WTC11 (cell line): ENCODE measurements around the gene PRUNE2. TPM values are rescaled to one million over a fixed set of nuclear protein-coding genes. Genes with fewer than 3 reads are reported as not detected.

Experiments used
- ATAC-seq: fragments of 200-7000 bp; cut with Tn5 transposase; 2 replicates; pipeline ENCODE4 v1.10.0; 2021; ENCODE audit warnings: mild to moderate bottlenecking, moderate library complexity
- CTCF ChIA-PET: fragments of 300-600 bp; sonication (Branson Sonifier 250); formaldehyde crosslinking; loops from one replicate; lab custom pipeline; 2021; ENCODE audit warnings: antibody characterized with exemption; lab: Charles Lee
- POLR2A ChIA-PET: fragments of 350-600 bp; sonication (Branson Sonifier 250); formaldehyde crosslinking; loops from one replicate; lab custom pipeline; 2021; ENCODE audit warnings: antibody characterized with exemption; lab: Charles Lee
- DNase-seq: peaks from one replicate; pipeline ENCODE4 v3.0.0; 2021; ENCODE audit warnings: low spot score
- H3K27ac Mint-ChIP-seq: 2 replicates; pipeline ENCODE4 v1.8.0; 2021; ENCODE audit warnings: mixed read lengths
- H3K27me3 Mint-ChIP-seq: 2 replicates; pipeline ENCODE4 v1.8.0; 2021; ENCODE audit warnings: low read depth, mild to moderate bottlenecking, moderate library complexity, mixed read lengths
- H3K36me3 Mint-ChIP-seq: 2 replicates; pipeline ENCODE4 v1.8.0; 2021; ENCODE audit warnings: mixed read lengths
- H3K4me1 Mint-ChIP-seq: 2 replicates; pipeline ENCODE4 v1.8.0; 2022; ENCODE audit warnings: mixed read lengths
- H3K4me3 Mint-ChIP-seq: 2 replicates; pipeline ENCODE4 v1.8.0; 2021; ENCODE audit warnings: mild to moderate bottlenecking, moderate library complexity, mixed read lengths
- H3K9me3 Mint-ChIP-seq: 2 replicates; pipeline ENCODE4 v1.8.0; 2021; ENCODE audit warnings: mixed read lengths
- AFF4 ChIP-seq: sonication (generic); formaldehyde crosslinking; IDR thresholded peaks from 2 replicates; pipeline ENCODE4 v1.8.1; 2023; ENCODE audit warnings: mild to moderate bottlenecking, missing genetic modification reagents, borderline replicate concordance
- ARID4B ChIP-seq: sonication (generic); formaldehyde crosslinking; IDR thresholded peaks from 2 replicates; pipeline ENCODE4 v1.8.0; 2023; ENCODE audit warnings: missing genetic modification reagents, mild to moderate bottlenecking, borderline replicate concordance
- E2F4 ChIP-seq: sonication (generic); formaldehyde crosslinking; IDR thresholded peaks from 2 replicates; pipeline ENCODE4 v1.8.1; 2022; ENCODE audit warnings: low read depth, mild to moderate bottlenecking, moderate library complexity, missing genetic modification reagents, borderline replicate concordance
- E2F5 ChIP-seq: sonication (generic); formaldehyde crosslinking; IDR thresholded peaks from 2 replicates; pipeline ENCODE4 v1.8.1; 2022; ENCODE audit warnings: mild to moderate bottlenecking, moderate library complexity, missing genetic modification reagents
- ELF4 ChIP-seq: sonication (generic); formaldehyde crosslinking; IDR thresholded peaks from 2 replicates; pipeline ENCODE4 v1.8.1; 2022; ENCODE audit warnings: low read depth, mild to moderate bottlenecking, moderate library complexity, missing genetic modification reagents
- ESRRA ChIP-seq: sonication (generic); formaldehyde crosslinking; IDR thresholded peaks from 2 replicates; pipeline ENCODE4 v1.8.1; 2022; ENCODE audit warnings: mild to moderate bottlenecking, missing genetic modification reagents, borderline replicate concordance
- GTF2I ChIP-seq: fragments of 250-450 bp; sonication (Bioruptor Pico); conservative IDR thresholded peaks from 2 replicates; pipeline ENCODE4 v1.4.0; 2021; ENCODE audit warnings: mild to moderate bottlenecking
- NFATC4 ChIP-seq: fragments of 250-450 bp; sonication (Bioruptor Pico); IDR thresholded peaks from 2 replicates; pipeline ENCODE4 v1.9.0; 2021; ENCODE audit warnings: mild to moderate bottlenecking
- NR2C2 ChIP-seq: sonication (generic); formaldehyde crosslinking; IDR thresholded peaks from 2 replicates; pipeline ENCODE4 v1.8.0; 2022; ENCODE audit warnings: mild to moderate bottlenecking, missing genetic modification reagents
- PRDM15 ChIP-seq: sonication (generic); formaldehyde crosslinking; IDR thresholded peaks from 2 replicates; pipeline ENCODE4 v1.8.0; 2022; ENCODE audit warnings: missing genetic modification reagents
- TCF7 ChIP-seq: sonication (generic); formaldehyde crosslinking; IDR thresholded peaks from 2 replicates; pipeline ENCODE4 v1.8.0; 2022; ENCODE audit warnings: mild to moderate bottlenecking, low read depth, missing genetic modification reagents, moderate library complexity
- ZNF121 ChIP-seq: sonication (generic); formaldehyde crosslinking; IDR thresholded peaks from 2 replicates; pipeline ENCODE4 v1.8.0; 2023; ENCODE audit warnings: missing genetic modification reagents
- ZNF232 ChIP-seq: sonication (generic); formaldehyde crosslinking; IDR thresholded peaks from 2 replicates; pipeline ENCODE4 v1.8.0; 2022; ENCODE audit warnings: mild to moderate bottlenecking, missing genetic modification reagents
- ZNF512 ChIP-seq: sonication (generic); formaldehyde crosslinking; IDR thresholded peaks from 2 replicates; pipeline ENCODE4 v1.8.1; 2022; ENCODE audit warnings: missing genetic modification reagents, borderline replicate concordance
- total RNA-seq: library from RNA; stranded (reverse); gene quantifications from 3 replicates; pipeline ENCODE4 v1.2.3, GENCODE V29; 2021

The PRUNE2 gene
- total RNA-seq, 1 experiment from 2014 or later, result 13.1 TPM

GRCh38 chr9:76618762-76619161, 287.2 kb downstream of the PRUNE2 start (continued):
- TF ChIP-seq PRDM15 (CRISPR knock-in tag) (no peak), ARID4B (no peak), ELF4 (no peak), AFF4 (CRISPR knock-in tag) (no peak), ZNF121 (CRISPR knock-in tag) (no peak), TCF7 (CRISPR knock-in tag) (no peak), GTF2I (no peak), ZNF232 (CRISPR knock-in tag) (no peak), ZNF512 (CRISPR knock-in tag) (no peak)

- no peaks in the 10 kb centered on the region for H3K36me3 Mint-ChIP-seq
Observed at GRCh38 chr9:76617497-76618175, 288.3 kb downstream of the PRUNE2 start.

More at GRCh38 chr9:76617497-76618175, 288.3 kb downstream of the PRUNE2 start:
- DNase-seq (no peak), ATAC-seq (no peak)
- ChIA-PET CTCF (no interaction called here), POLR2A (no interaction called here)
- Mint-ChIP-seq H3K4me1 (peaks cover 10% of the 10 kb centered on the region), H3K4me3 (no peak overlapping the region), H3K27me3 (no peaks in the 10 kb centered on the region), H3K9me3 (no peaks in the 10 kb centered on the region), H3K27ac (no peak overlapping the region)
- TF ChIP-seq E2F5 (no peak), PRDM15 (CRISPR knock-in tag) (no peak), E2F4 (CRISPR knock-in tag) (no peak), ESRRA (CRISPR knock-in tag) (no peak), NR2C2 (CRISPR knock-in tag) (no peak), NFATC4 (CRISPR knock-in tag) (no peak)
